HG03103 (cell line): ENCODE measurements around the gene PTPRD.
"Not testable (repeated sequence)": the region's sequence is repeated elsewhere in the genome, so short reads cannot be mapped to it uniquely, and the experiment has no call there.

ENCODE experiments used
- ATAC-seq: cut with Tn5 transposase; IDR thresholded peaks from one replicate; pipeline ENCODE4 v1.9.1; 2021; ENCODE audit warnings: low read depth; ENCODE audit not compliant: unreplicated experiment

The PTPRD gene

DNA sequence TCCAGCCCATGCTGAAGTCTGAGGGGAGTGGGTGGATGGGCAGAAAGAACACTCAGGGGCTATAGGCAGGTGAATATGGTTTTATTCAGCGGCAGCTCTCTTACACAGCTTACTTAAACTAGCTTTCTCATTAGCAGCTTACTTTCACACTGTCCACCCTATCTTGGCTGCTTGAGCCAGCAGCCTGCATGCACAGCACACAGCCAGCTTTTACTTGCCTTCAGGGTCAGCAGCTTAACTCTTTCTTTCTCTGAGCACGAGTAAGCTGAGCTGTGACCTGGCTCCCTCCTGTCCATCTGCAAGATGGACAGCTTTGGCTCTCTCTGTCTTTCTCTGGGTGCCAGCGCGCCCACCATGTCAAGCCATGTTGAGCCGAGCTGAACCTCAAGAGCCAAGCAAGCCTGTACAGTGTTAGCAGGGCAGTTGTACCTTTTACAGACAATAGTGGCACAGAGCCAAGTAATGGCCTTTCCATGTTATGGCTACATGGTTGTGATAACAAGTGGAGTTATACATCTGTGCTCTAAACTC, 1054.9 kb downstream of the PTPRD start:
- no peak for ATAC-seq

DNA sequence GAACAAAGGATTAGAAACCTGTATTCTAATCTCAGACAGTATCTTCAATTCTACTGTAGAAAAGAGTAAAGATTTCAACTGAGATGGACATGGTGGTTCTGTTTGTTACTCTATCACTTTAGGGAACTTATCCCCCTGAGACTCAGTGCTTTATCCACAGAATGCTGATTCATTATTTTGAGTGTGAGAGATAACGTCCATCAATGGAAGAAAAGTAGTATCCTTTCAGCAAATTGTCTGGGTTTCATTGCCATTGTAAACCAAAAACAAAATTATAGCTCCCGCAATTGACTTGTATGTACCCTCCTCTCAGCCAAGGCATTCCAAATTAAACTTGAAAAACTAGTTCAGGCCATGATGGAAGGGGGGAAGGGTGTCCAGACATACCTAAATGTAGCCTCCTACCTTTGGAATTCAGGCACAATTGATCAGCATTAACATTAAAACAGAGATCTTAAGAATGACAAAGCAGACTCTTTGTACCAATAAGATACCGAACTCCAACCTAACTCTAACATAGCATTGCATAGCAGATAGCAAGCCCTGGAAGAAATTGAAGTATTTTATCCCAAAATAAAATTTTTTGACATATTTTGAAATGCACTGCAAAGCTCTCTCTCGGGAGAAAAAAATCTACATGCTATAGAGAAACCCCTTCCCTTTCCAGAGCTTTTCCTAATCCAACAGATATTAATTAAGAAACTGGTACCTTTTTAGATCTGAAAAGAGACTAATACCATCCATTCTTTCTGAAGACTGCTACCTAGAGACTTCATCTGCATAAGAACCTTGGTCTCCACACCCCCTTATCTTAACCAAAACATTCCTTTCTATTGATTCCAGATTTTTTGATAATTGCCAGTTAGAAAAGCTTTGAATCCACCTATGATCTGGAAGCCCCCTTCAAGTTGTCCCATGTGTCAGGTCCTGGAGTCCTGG, 1055.7 kb downstream of the PTPRD start:
- ATAC-seq = no peak

DNA sequence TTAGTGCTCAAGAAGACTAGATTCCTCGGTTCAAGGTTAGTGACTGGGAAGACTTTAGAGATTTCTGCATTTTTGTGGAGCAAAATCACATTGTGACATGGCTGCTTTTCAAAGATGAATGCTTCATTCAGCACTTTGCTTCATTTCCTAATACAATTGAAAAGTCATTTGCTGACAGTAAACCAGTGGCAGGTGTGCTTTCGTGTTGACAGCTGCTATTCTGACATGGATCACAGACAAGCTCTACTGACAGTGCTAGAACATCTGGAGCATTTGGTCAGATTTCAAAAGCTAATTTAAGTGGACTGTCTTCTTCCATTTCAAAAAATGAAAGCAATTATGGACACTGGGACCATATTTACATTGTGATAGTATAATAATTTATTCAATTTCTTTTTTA, 1060.1 kb downstream of the PTPRD start:
- no peak for ATAC-seq

DNA sequence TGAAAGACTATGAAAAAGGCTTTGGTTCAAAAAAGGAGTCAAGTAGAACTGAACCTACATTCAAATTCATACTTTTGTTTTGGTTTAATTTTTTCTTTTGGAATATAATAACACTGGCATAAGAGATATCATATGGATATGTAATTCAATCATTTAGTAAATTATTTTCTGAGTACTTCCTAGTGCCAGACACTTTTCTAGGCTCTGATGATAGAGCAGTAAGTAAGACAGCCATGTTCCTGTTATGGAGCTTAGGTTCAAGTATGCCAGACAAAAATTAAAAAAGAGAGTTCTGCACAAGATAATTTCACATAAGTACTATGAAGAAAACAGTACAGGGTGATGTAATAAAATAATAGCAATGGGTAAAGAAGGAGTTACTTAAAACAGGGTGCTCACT, 1074.0 kb downstream of the PTPRD start:
- no peak for ATAC-seq

DNA sequence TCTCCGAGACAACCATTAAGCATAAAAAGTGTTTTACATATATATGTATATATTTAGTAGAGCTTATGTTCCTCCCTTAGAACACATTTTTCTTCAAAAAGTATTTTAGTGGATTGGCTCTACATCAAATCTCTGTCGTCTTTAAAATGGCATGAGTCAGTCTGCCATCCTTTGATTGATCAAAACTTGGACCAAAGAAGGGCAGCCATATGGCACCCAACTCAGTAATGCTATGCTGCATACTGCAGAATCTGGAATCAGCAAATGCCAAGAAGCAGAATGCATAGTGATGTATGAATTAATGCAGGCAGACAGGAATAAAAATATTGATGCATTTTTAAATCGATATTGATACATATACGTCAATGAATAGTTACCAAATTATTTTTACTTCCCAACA, 1074.4 kb downstream of the PTPRD start:
- ATAC-seq = no peak

DNA sequence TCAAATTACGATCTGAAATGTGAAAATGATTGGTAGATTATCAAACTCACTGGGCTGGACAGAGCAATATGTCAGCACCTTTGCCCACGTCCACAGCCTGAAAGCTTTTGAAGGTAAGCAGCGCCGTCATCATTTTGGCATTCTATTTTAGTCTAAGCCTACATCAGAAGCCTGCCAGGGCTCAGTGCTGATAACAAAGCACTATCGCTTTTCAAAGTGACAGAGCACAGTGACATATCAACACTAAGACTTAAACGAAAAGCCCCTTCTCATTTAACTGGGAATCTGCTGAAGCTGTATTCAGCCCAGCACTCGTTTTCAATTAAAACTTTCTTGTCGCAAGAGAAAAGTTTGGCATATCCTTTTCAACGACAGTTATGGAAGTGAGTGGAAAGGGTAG, 1076.3 kb downstream of the PTPRD start:
- ATAC-seq = no peak

DNA sequence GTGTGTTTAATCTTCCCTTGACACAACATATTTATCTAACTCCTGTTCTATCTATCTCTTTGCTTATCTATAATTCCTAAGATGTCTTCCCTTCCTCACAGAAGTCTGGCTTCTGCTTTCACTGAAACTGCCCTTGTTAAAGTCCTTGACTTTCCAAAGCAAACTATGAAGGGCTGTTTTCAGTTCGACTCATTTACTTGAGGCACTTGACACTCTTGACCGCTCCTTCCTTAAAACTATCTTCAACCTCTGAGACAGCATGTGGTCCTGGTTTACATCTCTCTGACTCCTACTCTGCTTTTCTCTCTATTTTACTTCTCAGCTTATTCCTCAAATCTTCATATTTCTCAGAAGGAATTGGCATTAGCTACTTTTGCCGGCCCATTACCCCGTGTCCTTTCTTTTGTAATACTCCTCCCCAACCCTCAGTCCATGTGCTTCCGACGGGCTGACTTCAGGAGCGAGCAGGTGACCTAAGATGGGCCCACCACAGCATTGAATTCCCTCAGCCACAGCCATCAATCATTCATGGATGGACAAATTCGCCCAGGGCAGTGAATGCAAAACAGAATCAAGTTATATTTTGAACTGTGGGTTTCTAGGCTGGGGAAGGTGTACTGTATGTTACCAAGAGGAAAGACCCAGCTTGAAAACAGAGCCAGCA, 1089.2 kb downstream of the PTPRD start:
- no peak for ATAC-seq

DNA sequence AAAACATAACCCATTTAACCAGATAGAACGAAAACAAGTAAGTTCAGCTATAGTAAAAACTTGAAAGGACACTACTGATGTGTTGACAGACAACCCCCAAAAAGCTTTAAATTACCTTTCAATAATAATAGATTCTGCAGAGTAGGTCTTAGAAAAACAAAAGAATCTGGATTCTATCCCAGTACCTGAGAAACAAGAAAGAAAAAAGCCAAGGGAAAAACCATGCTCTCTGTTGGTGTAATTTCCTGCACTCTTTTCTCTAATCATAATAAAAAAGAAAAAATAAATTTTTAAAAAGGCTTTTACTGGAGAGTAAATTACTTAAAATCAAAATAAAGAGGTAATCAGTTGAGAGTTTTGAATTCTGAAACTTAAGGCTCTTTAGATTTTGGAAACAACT, 1090.4 kb downstream of the PTPRD start:
- ATAC-seq = no peak

DNA sequence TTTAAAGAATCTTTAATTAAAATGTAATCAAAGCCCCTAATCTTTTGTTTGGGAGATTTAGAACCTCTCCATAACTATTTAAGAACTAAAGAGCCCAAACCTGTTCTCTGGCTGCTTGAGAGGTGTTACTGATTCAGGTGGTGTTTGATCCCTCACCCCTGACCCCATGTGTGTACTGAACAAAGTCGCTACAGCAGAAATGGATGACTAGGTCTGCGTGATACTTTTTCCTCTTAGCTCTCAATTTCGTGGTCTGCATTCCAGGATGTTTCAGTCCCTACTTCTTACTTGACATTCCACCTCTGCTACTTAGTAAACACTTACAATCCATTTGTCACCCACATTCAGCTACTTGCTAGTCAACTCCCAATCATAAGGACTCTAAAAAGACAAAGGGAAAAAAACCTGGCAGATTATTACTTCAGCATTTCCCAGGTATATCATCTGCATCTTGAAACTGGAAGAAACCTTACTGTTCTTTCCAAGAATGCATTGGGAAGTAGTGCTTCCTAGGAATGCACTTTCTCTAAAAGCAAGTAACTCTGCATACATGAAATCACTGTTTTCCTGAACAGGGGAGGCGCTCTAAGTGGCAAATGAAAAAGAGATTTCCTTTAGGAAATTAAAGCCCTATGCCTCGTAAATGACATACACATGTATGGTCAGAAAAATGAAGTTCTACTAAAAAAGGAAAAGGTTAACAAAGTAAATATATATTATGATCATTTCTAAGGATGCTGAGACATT, 1091.6 kb downstream of the PTPRD start:
- ATAC-seq = no peak

DNA sequence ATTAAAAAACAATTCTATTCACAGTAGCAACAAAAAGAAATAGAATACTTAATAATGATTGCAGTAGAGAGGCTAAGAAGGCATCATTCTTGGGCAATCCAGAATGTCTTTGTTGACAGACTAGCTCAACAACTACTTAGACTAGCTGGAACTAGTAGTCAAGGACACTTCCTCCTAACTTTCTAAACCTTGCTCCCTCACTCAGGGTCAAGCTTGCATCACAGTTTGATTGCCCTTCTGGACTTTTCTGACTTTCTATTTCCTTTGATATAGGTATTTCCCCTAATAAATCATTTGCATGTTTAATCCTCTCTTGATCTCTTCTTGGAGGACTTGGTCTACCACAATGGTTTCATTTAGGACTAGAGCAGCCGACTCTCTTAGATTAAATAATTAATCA, 1107.9 kb downstream of the PTPRD start:
- ATAC-seq = no peak

DNA sequence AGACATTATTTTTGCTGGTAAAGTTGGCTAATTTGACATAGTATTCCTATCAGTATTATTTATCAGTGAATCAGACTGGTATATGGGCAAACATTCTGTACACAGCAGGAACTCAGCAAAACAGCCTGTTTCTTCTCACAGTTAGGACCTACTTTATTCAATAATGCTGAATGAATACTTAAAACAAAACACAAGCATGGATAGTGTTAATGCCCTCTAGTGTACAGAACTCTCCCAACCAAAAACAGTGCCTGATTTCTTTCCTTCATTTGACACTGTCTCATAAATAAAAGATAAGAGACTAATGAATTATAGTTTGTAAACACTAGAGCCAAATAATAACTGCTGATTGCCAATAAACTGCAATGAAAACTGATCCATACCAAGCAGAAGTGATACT, 1113.3 kb downstream of the PTPRD start:
- no peak for ATAC-seq

DNA sequence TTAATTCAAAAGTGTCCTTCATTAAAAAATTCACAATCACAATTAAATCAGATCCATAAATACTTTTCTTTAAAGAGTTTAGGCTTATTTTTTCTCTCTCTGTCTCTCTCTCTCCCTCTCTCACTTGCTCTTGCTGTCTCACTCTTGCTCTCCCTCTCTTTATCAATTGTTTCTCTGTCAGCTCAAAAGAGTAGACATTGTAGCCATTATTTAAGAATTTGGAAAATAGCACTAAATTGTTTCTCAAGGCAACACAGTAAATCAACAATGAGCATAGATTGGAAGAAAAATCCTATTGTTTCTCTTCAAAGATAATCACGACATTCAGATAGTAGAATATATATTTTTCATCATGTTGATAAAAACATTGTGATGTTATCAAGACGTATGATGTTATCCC, 1114.0 kb downstream of the PTPRD start:
- no peak for ATAC-seq

DNA sequence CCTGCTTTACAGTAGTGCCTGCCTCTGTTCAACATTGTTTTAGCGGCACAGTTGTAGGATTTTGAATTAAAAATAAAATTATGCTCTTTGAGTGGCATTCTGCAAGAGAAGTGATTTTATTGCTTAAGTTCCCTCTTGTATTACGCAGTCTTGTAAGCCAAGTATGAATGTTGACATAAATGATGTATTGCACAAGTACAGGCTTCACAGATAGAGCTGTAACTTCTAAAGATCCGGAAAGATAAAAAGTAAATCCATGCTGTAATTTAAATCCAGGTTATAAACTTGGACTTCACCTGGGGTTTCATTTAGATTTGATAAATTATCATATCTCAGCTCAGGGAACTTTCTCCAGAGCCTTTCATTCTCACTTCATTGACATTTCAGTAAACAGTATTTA, 1114.7 kb downstream of the PTPRD start:
- no peak for ATAC-seq

DNA sequence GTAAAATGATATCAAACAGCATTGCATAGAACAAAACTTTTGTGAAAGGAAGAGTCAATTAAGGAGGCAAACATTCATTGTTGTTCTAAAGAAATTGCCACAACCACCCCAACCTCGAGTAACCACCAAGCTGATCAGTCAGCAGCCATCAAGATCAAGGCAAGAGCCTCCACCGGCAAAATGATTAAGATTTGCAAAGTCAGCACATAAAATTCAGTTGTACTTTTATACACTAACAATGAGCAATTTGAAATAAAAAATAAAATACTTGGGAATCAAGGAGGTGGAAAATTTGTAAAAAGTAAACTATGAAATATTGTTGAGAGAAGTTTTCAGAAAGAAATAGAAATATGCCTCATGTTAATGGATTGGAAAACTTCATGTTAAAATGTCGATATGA, 1118.5 kb downstream of the PTPRD start:
- ATAC-seq = no peak

DNA sequence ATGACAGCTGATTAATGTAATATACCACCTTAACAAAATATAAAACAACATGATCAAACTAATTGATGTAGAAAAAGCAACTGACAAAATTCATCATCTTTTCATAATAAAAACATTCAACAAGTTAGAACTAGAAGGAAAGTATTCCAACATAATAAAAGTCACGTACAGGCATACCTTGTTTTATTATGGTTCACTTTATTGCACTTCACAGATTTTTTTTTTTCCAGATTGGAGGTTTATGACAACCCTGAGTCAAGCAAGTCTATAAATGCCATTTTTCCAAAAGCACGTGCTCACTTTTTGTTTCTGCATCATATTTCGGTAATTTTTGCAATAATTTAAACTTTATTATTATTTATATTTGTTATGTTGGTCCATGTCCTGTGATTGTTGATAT, 1120.3 kb downstream of the PTPRD start:
- no peak for ATAC-seq

DNA sequence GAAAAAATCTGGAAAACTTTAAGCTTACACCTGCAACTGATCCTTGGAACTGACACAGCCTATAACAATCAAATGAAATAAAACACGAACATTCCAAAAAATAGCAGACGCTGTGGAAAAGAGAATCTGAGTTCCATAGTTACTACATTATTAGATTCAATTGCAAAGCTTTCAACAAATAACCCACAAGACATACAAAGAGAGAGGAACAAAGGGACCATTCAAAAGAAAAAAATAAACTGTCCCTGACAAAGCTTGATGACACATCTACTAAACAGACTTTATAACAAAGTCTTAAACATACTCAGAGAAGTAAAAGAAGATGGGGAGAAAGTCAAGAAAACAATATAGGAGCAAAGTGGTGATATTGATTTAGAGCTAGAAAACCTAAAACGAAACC, 1123.6 kb downstream of the PTPRD start:
- ATAC-seq = no peak

DNA sequence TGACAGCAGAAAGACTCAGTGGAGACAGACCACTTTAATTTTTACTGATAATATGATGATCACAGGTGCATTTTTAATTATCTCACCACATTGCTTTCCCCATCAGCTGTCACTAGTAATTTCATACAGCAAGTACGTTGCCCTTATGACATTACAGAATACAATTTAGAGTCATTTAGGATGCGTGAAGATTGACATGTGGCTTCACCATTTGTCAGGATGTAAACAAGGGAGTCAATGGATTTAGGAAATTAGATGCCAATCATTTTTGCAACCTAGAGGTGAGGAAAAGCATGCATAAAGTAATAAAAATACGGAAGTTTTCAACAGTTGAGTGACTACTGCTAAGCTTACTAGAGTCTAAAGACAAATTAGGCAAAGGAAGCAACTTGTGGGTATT, 1129.6 kb downstream of the PTPRD start:
- ATAC-seq = no peak

DNA sequence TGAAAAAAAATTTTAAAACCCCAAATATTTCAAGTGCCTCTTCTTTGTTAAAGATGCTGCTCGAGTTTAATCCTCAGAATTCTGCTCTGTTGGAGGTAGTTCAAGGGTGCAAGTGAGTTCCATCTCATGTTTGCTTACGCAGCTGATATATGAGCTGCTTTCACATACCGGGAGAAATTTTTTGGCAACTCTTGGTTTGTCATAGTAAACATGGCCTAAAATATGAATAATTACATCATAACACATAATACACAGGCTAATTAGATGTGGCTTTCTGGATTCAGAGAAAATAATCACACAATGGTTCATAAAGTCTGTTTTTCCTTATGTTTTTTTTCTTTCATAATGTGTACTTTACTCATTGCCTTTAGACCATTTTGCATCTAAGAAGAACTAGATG, 1134.1 kb downstream of the PTPRD start:
- ATAC-seq = no peak

DNA sequence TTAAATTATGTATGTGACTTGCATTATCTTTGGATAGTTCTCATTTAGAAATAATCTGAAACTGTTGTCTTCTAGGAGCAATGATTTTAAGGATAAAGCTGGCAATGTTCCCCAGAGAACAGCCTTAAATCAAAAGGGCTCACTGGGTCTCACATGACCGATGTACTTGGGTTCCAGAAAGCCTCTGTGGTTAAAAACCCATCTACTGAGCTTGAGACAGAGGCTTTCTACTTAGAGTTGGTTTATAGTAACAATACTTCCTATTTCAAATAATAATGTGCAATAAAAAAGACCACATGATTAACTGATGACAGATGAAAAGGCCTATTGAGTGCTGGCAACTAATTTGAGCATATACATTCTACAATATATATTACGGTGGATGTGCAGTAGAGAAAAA, 1143.5 kb downstream of the PTPRD start:
- no peak for ATAC-seq

DNA sequence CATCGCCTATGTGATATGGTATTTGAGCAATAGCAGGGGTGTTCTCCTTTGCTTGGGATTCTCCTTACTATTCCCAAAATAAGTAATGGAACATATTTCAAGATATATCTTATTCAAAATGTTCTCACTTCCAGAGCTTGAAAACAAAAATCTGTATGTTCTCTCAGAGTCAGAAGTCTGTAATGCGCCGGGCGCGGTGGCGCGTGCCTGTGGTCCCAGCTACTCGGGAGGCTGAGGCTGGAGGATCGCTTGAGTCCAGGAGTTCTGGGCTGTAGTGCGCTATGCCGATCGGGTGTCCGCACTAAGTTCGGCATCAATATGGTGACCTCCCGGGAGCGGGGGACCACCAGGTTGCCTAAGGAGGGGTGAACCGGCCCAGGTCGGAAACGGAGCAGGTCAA, 1170.9 kb downstream of the PTPRD start:
- ATAC-seq = not testable (repeated sequence)

DNA sequence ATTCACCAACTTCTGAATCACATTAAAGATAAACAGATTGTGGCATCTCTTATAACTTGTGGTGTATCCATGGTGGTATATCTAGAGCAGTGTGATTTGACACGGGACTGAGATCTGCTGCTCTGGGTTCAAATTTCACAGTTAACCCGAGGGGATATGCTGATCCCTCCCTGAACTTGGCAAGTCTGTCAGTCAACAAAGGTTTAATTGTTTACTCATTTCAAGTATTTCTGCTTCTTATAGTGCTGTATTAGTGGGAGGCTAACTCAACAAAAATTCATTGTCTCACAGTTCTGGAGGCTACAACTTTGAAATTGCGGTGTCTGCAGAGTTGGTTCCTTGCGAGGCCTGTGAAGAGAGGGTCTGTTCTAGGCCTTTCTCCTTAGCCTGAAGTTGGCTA, 1175.2 kb downstream of the PTPRD start:
- ATAC-seq = no peak
